PFSK-1 (cell line): ENCODE data around the gene SS18L1.

Experiments used
- FOXP2 ChIP-seq: optimal IDR thresholded peaks from 2 replicates; pipeline ENCODE3; 2011; ENCODE audit warnings: borderline replicate concordance, control low read depth, inconsistent platforms; ENCODE audit not compliant: insufficient read depth; ENCODE audit errors: extremely low read length, extremely low read depth
- POLR2AphosphoS5 ChIP-seq: IDR thresholded peaks from 2 replicates; pipeline ENCODE4 v1.6.1; 2012; ENCODE audit warnings: low read depth, mild to moderate bottlenecking, control low read depth, low read length, moderate library complexity
- SIN3A ChIP-seq: IDR thresholded peaks from 2 replicates; pipeline ENCODE4 v1.6.1; 2012; ENCODE audit warnings: mild to moderate bottlenecking, low read length, moderate library complexity, borderline replicate concordance; ENCODE audit not compliant: insufficient read depth
- TAF1 ChIP-seq: IDR thresholded peaks from 2 replicates; pipeline ENCODE4 v1.6.1; 2012; ENCODE audit warnings: low read length, control low read depth, borderline replicate concordance; ENCODE audit not compliant: insufficient read depth
- TF ChIP-seq, protein P1 (sequence below), 2 experiments: IDR thresholded peaks; 2 replicates each; pipeline versions ENCODE4 v1.6.1 to v1.8.0; 2011 to 2012; ENCODE audit warnings: low read depth in 2 of 2, low read length in 2 of 2, control low read depth in 1 of 2, inconsistent platforms in 1 of 2, mild to moderate bottlenecking in 1 of 2, moderate library complexity in 1 of 2; ENCODE audit not compliant: insufficient read depth in 1 of 2

SS18L1 gene

DNA sequence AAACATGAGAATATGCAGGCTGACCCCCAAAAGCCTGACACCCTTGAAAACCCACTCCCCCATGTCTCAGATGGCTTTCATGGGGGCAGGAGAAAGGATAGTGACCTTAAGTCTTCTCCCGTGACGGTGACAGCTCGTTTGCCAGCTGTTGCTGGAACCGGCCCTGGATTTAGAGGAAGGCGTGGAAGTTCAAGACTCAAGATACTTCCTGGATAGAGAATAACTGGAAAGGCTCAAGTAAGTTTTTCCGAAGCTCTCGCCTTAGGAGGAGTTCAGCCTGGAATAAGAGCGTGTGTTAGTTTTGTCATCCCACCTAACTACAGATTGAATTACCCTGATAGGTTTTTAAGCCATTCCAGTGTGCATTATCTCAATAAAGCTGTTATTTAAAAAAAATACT, 27.7 kb downstream of the SS18L1 start:
- TF ChIP-seq TAF1 (no peak), SIN3A (no peak), FOXP2 (no peak), POLR2AphosphoS5 (no peak)
- TF ChIP-seq, protein P1, sequence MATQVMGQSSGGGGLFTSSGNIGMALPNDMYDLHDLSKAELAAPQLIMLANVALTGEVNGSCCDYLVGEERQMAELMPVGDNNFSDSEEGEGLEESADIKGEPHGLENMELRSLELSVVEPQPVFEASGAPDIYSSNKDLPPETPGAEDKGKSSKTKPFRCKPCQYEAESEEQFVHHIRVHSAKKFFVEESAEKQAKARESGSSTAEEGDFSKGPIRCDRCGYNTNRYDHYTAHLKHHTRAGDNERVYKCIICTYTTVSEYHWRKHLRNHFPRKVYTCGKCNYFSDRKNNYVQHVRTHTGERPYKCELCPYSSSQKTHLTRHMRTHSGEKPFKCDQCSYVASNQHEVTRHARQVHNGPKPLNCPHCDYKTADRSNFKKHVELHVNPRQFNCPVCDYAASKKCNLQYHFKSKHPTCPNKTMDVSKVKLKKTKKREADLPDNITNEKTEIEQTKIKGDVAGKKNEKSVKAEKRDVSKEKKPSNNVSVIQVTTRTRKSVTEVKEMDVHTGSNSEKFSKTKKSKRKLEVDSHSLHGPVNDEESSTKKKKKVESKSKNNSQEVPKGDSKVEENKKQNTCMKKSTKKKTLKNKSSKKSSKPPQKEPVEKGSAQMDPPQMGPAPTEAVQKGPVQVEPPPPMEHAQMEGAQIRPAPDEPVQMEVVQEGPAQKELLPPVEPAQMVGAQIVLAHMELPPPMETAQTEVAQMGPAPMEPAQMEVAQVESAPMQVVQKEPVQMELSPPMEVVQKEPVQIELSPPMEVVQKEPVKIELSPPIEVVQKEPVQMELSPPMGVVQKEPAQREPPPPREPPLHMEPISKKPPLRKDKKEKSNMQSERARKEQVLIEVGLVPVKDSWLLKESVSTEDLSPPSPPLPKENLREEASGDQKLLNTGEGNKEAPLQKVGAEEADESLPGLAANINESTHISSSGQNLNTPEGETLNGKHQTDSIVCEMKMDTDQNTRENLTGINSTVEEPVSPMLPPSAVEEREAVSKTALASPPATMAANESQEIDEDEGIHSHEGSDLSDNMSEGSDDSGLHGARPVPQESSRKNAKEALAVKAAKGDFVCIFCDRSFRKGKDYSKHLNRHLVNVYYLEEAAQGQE (IDR thresholded peaks at IDR 0.05; ENCODE audit: insufficient read depth in 1 of 2, low read depth in 2 of 2, low read length in 2 of 2): no peak

DNA sequence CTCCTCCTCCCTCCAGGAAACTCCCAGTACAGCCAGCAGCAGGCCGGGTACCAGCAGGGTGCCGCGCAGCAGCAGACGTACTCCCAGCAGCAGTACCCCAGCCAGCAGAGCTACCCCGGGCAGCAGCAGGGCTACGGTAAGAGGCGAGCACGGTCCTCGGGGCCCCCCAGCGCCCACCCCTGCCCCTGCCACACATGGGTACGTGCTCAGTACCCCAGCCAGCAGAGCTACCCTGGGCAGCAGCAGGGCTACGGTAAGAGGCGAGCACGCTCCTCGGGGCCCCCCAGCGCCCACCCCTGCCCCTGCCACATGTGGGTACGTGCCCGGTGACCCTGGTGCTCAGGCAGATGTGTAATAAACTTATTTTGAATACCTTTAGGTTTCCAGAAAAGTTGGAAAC, 29.1 kb downstream of the SS18L1 start:
- TF ChIP-seq, protein P1 (IDR thresholded peaks at IDR 0.05; ENCODE audit: insufficient read depth in 1 of 2, low read depth in 2 of 2, low read length in 2 of 2): no peak
- TF ChIP-seq TAF1 (no peak), POLR2AphosphoS5 (no peak), FOXP2 (no peak), SIN3A (no peak)

DNA sequence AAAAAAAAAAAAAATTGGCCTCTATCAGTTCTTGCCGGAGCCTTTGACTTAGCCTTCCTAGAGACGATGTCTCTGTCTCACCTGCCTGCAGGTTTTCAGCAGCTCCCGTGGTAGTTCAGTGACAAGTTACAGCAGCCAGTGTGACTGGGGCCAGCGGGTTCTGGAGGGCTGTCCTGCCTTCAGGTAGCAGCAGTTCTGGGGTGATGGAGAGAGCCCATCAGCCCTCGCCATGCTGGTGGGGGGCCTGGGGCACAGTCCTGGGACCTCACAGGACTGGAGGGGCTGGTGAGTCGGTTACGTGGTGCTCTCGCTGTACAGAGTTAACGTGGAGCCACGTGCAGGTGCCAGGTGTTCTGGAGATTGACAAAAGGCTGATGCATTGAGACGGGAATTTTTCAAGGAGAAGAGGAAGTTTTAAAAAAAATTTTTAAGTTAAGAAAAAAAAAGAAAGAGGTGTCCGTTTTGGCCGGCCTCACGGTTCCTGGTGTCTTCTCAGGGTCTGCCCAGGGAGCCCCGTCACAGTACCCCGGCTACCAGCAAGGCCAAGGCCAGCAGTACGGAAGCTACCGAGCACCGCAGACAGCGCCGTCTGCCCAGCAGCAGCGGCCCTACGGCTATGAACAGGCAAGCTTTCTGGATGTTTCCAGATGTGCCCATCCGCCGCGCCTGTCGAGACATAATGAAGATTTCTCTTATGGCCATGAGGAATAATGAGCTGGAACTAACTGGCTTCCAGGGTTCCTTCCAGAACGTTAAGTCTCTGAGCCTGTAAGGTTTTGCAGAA, 30.6 kb downstream of the SS18L1 start:
- TF ChIP-seq FOXP2 (no peak), TAF1 (no peak), SIN3A (no peak), POLR2AphosphoS5 (no peak)
- TF ChIP-seq, protein P1 (IDR thresholded peaks at IDR 0.05; ENCODE audit: insufficient read depth in 1 of 2, low read depth in 2 of 2, low read length in 2 of 2): no peak

- TF ChIP-seq SIN3A: no peak
- TF ChIP-seq POLR2AphosphoS5: no peak
- TF ChIP-seq FOXP2: no peak
- TF ChIP-seq TAF1: no peak
- TF ChIP-seq, protein P1 (IDR thresholded peaks at IDR 0.05; ENCODE audit: insufficient read depth in 1 of 2, low read depth in 2 of 2, low read length in 2 of 2): no peak
These were observed 31.5 kb downstream of the SS18L1 start for GRCh38 chr20:62174870-62175624.
